SK-N-SH (cell line): ENCODE measurements around the gene MPO. TPM values are rescaled to one million over a fixed set of nuclear protein-coding genes. Genes with fewer than 3 reads are reported as not detected.
A peak's percentile ranks its signal among the peaks of the same experiment; 100 is the strongest.

ENCODE experiments used
- CTCF ChIA-PET: fragments of 300-600, 350-600 bp; formaldehyde crosslinking; extraction: SDS; loops from one replicate; lab custom pipeline; 2021; lab: Yijun Ruan, JAX
- POLR2A ChIA-PET: fragments of 350-600 bp; sonication (Branson Sonifier 250); formaldehyde crosslinking; extraction: SDS; loops from one replicate; lab custom pipeline; 2020; ENCODE audit warnings: antibody characterized with exemption, inconsistent platforms; lab: Yijun Ruan, JAX
- DNase-seq: peaks from one replicate; pipeline ENCODE4 v3.0.0; 2012
- H2AFZ ChIP-seq: fragments of 200-600 bp; sonication (generic); 2 replicates; pipeline ENCODE4 v1.8.1; 2016; ENCODE audit warnings: antibody characterized with exemption, mild to moderate bottlenecking, low read depth
- H3F3A ChIP-seq: fragments of 200-600 bp; sonication (generic); replicated peaks from 2 replicates; pipeline ENCODE3; 2016; ENCODE audit warnings: antibody characterized with exemption, mild to moderate bottlenecking; ENCODE audit not compliant: insufficient read depth
- H3K27ac ChIP-seq, 2 experiments: fragments of 200-500 bp in 1 of 2; fragments of 200-600 bp in 1 of 2; sonication (Bioruptor generic) in 1 of 2; sonication (generic), shearing (Covaris generic) in 1 of 2; 2 replicates each; pipeline versions ENCODE4 v1.5.1 to v1.6.1; 2014 to 2016; ENCODE audit warnings: low read depth in 2 of 2, inconsistent platforms in 1 of 2, low read length in 1 of 2, mild to moderate bottlenecking in 1 of 2, mixed read lengths in 1 of 2
- H3K27me3 ChIP-seq: fragments of 200-600 bp; sonication (generic), shearing (Covaris generic); 2 replicates; pipeline ENCODE4 v1.6.1; 2016; ENCODE audit warnings: mixed run types; ENCODE audit not compliant: insufficient read depth
- H3K36me3 ChIP-seq, 2 experiments: fragments of 200-500 bp in 1 of 2; fragments of 200-600 bp in 1 of 2; sonication (Bioruptor generic) in 1 of 2; sonication (generic) in 1 of 2; replicated peaks in 1 of 2; 2 replicates each; pipeline versions ENCODE3 to v1.5.1; 2014 to 2016; ENCODE audit warnings: low read length in 1 of 2, mild to moderate bottlenecking in 1 of 2; ENCODE audit not compliant: insufficient read depth in 2 of 2, control insufficient read depth in 1 of 2
- H3K4me1 ChIP-seq, 2 experiments: fragments of 200-500 bp in 1 of 2; fragments of 200-600 bp in 1 of 2; sonication (Bioruptor generic) in 1 of 2; sonication (generic), shearing (Covaris generic) in 1 of 2; 2 replicates each; pipeline versions ENCODE4 v1.5.1 to v1.6.1; 2014 to 2016; ENCODE audit warnings: low read depth in 1 of 2, low read length in 1 of 2, mixed run types in 1 of 2; ENCODE audit not compliant: insufficient read depth in 2 of 2, control insufficient read depth in 1 of 2
- H3K4me2 ChIP-seq: fragments of 200-600 bp; sonication (generic), shearing (Covaris generic); 2 replicates; pipeline ENCODE4 v1.6.1; 2017; ENCODE audit warnings: mixed run types
- H3K4me3 ChIP-seq, 2 experiments: fragments of 200-500 bp in 1 of 2; fragments of 200-600 bp in 1 of 2; sonication (Bioruptor generic) in 1 of 2; sonication (generic), shearing (Covaris generic) in 1 of 2; 2 replicates each; pipeline versions ENCODE4 v1.5.1 to v1.8.1; 2014 to 2016; ENCODE audit warnings: low read depth in 2 of 2, inconsistent platforms in 1 of 2, low read length in 1 of 2, mild to moderate bottlenecking in 1 of 2, mixed read lengths in 1 of 2, moderate library complexity in 1 of 2
- H3K79me2 ChIP-seq: fragments of 200-600 bp; sonication (generic); 2 replicates; pipeline ENCODE4 v1.8.1; 2017; ENCODE audit warnings: mild to moderate bottlenecking; ENCODE audit not compliant: insufficient read depth
- H3K9ac ChIP-seq: fragments of 200-600 bp; sonication (generic); 2 replicates; pipeline ENCODE4 v1.6.1; 2017; ENCODE audit warnings: mixed run types
- H3K9me2 ChIP-seq: fragments of 200-600 bp; sonication (generic); 2 replicates; pipeline ENCODE4 v1.6.1; 2017; ENCODE audit warnings: mixed run types
- H3K9me3 ChIP-seq: fragments of 200-600 bp; sonication (generic); 2 replicates; pipeline ENCODE4 v1.6.1; 2017; ENCODE audit warnings: mixed run types, mild to moderate bottlenecking, moderate library complexity
- H4K20me1 ChIP-seq: fragments of 200-600 bp; sonication (generic); 2 replicates; pipeline ENCODE4 v1.6.1; 2017; ENCODE audit warnings: mild to moderate bottlenecking, mixed run types; ENCODE audit not compliant: insufficient read depth
- FOXM1 ChIP-seq: IDR thresholded peaks from 2 replicates; pipeline ENCODE4 v1.4.0; 2012; ENCODE audit warnings: low read depth, mild to moderate bottlenecking
- MXI1 ChIP-seq: IDR thresholded peaks from 2 replicates; pipeline ENCODE4 v1.6.1; 2012; ENCODE audit warnings: mild to moderate bottlenecking, low read depth, low read length, improper control_type of control experiment
- NRF1 ChIP-seq: IDR thresholded peaks from 2 replicates; pipeline ENCODE4 v1.6.1; 2012; ENCODE audit warnings: low read depth, mild to moderate bottlenecking, low read length
- RAD21 ChIP-seq: IDR thresholded peaks from 2 replicates; pipeline ENCODE4 v1.6.1; 2012; ENCODE audit warnings: mild to moderate bottlenecking, low read length
- RCOR1 ChIP-seq: fragments of 150-350 bp; IDR thresholded peaks from 2 replicates; pipeline ENCODE4 v1.6.1; 2017; ENCODE audit warnings: antibody characterized with exemption, low read length
- SMC3 ChIP-seq: IDR thresholded peaks from 2 replicates; pipeline ENCODE4 v1.6.1; 2012; ENCODE audit warnings: low read depth, low read length, improper control_type of control experiment
- WGBS: methylation state at CpG from one replicate; pipeline ENCODE4 v1.1.6; 2017; ENCODE audit warnings: low lambda C conversion rate; 5-methylcytosine and 5-hydroxymethylcytosine counted together
- polyA plus RNA-seq, 3 experiments: library from polyadenylated mRNA; depleted of rRNA; stranded (reverse); fragments of >200 nt; gene quantifications; 2 replicates each; pipeline ENCODE4 v1.2.3, GENCODE V29; 2012
- TF ChIP-seq, protein P1 (sequence below): IDR thresholded peaks from 2 replicates; pipeline ENCODE4 v1.4.0; 2012; ENCODE audit warnings: low read depth
- TF ChIP-seq, protein P2 (sequence below): fragments of 200-600 bp; sonication (generic); IDR thresholded peaks from 2 replicates; pipeline ENCODE4 v1.6.1; 2017; ENCODE audit warnings: antibody characterized with exemption, mild to moderate bottlenecking, moderate library complexity

The MPO gene
- polyA plus RNA-seq, 1 of the 3 experiments (the other 2 are of a cell fraction) = not detected

DNA sequence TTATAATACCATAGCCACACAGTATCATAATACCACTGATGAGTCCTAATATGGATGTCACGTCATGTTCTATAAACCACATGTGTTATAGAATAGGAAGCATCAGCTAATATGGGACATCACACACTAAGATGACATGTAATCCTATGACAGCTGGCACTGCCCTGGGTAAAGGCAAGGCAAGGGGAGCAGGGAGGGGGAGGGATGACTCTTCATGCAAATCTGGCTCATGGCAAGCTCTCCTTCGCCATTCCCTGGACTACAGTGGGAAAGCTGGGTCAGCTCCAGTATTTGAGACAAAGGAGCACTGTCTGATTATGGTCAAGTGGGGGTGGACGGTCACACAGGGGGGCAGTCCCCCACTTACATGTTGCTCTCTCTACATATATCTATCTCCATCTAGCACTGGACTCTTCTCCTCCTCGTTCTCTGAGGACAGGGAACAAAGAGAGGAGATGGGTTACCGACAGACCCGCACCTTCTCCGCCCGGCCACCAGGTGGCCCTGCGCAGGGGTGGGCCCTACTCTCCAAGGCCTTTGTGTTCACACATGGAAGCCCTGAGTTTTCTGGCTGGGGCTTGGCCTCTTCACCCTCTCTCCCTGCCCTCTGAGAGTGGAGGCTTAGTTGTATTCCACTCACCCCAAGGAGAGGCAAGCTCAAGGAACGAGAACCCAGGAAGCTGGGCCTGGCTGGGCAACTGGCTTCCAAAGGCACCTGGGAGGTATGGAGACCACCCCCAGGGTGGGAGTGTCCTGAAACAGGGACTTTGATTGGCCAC, 23.4 kb upstream of the MPO start:
- CTCF ChIA-PET = interaction anchor here (0.5 to 3.8 kb wide), 49 partner anchors 8 to 701 kb away, joined by 3 to 29 read pairs (median 4); partner anchors contain the start of genes MPO, RNF43 and SUPT4H1
- Histone ChIP-seq H3K79me2 (no peaks in the 10 kb centered on the region), H3K4me1 (peaks cover 0 to 3% of the 10 kb centered on the region in 2 experiments; a peak in 1 of 4 replicates), H3K9me3 (no peaks in the 10 kb centered on the region), H3K36me3 (no peaks in the 10 kb centered on the region), H3K27ac (no peak overlapping the region), H3K4me3 (no peak overlapping the region), H3F3A (no peaks in the 10 kb centered on the region), H3K9me2 (no peaks in the 10 kb centered on the region), H3K27me3 (peaks cover 11% of the 10 kb centered on the region; the same call in 1 of the 2 replicates), H3K9ac (no peak overlapping the region), H4K20me1 (no peaks in the 10 kb centered on the region), H2AFZ (no peak overlapping the region), H3K4me2 (no peak overlapping the region)
- WGBS = 42% methylated on average over 10 of the region's 10 CpGs
- DNase-seq = peak; percentile 93
- TF ChIP-seq, protein P1, sequence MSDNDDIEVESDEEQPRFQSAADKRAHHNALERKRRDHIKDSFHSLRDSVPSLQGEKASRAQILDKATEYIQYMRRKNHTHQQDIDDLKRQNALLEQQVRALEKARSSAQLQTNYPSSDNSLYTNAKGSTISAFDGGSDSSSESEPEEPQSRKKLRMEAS = no peak
- TF ChIP-seq SMC3 (peak; percentile 83), RAD21 (peak; percentile 61)
- TF ChIP-seq, protein P2, sequence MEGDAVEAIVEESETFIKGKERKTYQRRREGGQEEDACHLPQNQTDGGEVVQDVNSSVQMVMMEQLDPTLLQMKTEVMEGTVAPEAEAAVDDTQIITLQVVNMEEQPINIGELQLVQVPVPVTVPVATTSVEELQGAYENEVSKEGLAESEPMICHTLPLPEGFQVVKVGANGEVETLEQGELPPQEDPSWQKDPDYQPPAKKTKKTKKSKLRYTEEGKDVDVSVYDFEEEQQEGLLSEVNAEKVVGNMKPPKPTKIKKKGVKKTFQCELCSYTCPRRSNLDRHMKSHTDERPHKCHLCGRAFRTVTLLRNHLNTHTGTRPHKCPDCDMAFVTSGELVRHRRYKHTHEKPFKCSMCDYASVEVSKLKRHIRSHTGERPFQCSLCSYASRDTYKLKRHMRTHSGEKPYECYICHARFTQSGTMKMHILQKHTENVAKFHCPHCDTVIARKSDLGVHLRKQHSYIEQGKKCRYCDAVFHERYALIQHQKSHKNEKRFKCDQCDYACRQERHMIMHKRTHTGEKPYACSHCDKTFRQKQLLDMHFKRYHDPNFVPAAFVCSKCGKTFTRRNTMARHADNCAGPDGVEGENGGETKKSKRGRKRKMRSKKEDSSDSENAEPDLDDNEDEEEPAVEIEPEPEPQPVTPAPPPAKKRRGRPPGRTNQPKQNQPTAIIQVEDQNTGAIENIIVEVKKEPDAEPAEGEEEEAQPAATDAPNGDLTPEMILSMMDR = peak; percentile 77
- POLR2A ChIA-PET = interaction anchor here (1.2 kb wide), 1 partner anchor 49 kb away, joined by 3 read pairs; the partner anchor contains the start of gene SUPT4H1

DNA sequence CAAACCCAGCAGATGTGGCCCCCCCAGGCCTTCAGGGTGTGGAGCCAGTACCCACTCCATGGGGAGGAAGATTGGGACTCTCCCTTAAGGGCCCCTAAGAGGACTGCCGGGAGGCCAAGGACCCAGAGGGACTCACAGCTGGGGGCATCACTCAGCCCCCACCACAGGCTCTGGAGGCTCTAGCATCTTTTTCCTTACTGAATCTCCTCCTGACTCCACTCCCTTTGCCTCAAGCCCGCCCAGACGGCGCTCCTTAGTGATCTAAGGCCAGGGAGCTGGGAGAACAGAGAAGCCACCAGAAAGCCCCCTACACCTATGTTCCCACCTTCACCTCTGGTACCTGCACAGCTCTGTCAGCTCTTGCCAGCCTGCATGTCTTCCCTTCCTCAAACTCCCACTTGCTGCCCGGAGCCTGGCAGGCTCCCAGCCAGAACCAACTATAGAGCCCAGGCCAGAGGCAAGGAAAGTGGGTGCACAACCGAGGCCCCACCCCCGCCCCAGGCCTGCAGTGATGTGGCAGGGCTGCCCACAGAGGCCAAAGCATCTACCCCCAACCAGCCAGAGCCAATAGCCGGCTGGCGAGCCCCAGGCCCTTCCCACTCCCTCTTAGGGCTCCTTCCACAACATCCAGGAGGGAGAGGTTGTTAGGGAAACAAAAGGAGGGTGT, 22.3 kb upstream of the MPO start:
- ChIA-PET CTCF (interaction anchor here (0.8 to 3.8 kb wide), 13 partner anchors 14 to 144 kb away, joined by 3 to 29 read pairs (median 6); partner anchors contain the start of gene RNF43), POLR2A (interaction anchor here (1.2 kb wide), 1 partner anchor 50 kb away, joined by 3 read pairs; the partner anchor contains the start of gene SUPT4H1)

More for the DNA sequence above, 22.3 kb upstream of the MPO start:
- H3K9ac ChIP-seq = no peak overlapping the region
- H4K20me1 ChIP-seq = no peaks in the 10 kb centered on the region
- H3K9me3 ChIP-seq = no peaks in the 10 kb centered on the region
- H3F3A ChIP-seq = no peaks in the 10 kb centered on the region
- no peak for TF ChIP-seq FOXM1
- TF ChIP-seq RCOR1 = no peak
- no peak for TF ChIP-seq MXI1
- TF ChIP-seq NRF1 = no peak
- H3K27ac ChIP-seq = no peak overlapping the region
- H3K27me3 ChIP-seq = peaks cover 11% of the 10 kb centered on the region; the same call in 1 of the 2 replicates
- WGBS = 43% methylated on average over 9 of the region's 9 CpGs
- peak; percentile 31 for DNase-seq
- no peak overlapping the region for H2AFZ ChIP-seq
- H3K36me3 ChIP-seq = no peaks in the 10 kb centered on the region
- no peaks in the 10 kb centered on the region for H3K79me2 ChIP-seq
- no peaks in the 10 kb centered on the region for H3K9me2 ChIP-seq
- peaks cover 0 to 3% of the 10 kb centered on the region in 2 experiments; a peak in 1 of 4 replicates for H3K4me1 ChIP-seq
- no peak overlapping the region for H3K4me3 ChIP-seq
- H3K4me2 ChIP-seq = no peak overlapping the region
